RKO (cell line): Measurements from ENCODE around the gene BLMH.

Experiments
- DNase-seq: peaks from one replicate; pipeline ENCODE4 v3.0.0-alpha.2; 2016; ENCODE audit warnings: low spot score

BLMH gene, protein sequence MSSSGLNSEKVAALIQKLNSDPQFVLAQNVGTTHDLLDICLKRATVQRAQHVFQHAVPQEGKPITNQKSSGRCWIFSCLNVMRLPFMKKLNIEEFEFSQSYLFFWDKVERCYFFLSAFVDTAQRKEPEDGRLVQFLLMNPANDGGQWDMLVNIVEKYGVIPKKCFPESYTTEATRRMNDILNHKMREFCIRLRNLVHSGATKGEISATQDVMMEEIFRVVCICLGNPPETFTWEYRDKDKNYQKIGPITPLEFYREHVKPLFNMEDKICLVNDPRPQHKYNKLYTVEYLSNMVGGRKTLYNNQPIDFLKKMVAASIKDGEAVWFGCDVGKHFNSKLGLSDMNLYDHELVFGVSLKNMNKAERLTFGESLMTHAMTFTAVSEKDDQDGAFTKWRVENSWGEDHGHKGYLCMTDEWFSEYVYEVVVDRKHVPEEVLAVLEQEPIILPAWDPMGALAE

DNA sequence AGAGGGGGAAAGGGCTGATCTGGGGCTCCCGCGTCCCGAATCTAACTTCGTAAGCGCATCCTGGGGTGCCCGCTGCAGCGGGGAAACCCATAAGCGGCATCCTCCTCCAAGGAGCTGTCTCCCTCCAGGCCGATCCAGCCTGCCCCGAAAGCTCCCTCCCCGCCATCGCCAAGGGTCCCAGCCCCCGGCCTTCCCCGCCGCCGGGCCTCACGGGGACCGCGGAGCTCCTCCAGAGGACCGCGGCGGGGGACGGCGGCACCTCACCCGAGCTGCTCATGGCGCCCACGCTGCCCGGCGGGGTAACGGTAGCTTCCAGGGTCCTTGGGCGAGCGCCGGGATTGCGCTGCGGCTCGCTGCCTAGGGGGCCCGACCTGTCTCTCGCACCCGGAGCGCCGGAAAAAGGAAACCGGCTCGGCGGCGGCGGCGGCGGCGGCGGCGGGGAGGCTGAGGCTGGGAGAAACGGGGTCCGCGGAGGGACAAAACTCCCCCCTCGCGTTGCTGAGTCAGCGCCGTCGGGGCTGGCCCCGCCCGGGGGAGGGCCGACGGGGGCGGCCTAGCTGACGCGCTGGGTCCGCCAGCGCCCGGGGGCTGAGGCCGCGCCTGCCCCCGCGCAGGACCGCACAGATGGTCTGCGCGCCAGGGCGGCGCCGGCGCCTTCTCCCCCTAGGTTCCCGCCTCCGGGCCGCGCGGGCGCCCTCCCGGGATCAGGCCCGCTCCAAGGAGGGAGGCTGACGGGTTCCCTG is at the start of gene BLMH:
Gene BLMH (minus strand): TSS at position 402 of the 743 bp plus-strand sequence. CDS start 125 bp downstream, at position 277.
- peak; percentile 86 for DNase-seq

DNA sequence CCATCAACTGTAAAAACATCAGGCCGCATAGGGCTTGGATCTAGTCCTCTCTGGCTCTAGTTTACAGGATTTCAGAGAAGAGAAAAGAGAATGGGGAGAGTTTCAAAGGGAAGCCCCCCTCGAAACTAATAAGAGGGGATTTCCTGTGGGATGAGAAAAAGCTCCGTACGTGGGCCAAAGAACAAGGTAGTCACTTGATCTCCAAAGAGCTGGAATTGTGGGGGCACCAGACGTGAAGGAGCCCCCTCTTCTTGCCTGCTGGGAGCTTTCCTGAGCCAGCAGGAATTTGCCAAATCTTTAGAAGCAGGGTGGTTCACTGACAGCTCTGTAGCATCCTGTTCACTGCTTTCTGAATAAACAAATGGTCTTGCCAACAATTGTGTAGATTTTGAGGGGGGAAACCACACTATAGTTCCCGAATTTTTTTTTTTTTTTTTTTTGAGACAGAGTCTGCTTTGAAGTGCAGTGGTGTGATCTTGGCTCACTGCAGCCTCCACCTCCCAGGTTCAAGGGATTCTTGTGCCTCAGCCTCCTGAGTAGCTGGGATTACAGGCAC is 49.1 kb upstream of the BLMH start:
- no peak for DNase-seq

DNA sequence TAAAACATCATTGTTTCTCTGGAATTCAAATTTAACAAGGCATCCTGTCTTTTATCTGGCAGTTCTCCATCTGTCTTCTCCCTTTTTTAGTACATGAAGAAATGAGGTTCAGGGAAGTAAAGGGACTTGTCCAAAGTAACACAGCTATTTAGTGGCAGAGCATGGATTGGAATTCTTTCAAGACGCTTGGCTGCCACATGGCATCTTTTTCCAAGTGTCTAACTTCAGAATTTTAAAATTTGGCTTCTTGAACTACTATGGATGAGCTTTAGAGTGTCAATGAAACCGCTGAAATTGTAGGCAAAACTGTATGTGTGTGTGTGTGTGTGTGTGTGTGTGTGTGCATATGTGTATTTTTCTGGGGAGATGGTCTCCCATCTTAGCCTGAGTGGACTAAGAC is 47.3 kb upstream of the BLMH start:
- DNase-seq, result no peak

DNA sequence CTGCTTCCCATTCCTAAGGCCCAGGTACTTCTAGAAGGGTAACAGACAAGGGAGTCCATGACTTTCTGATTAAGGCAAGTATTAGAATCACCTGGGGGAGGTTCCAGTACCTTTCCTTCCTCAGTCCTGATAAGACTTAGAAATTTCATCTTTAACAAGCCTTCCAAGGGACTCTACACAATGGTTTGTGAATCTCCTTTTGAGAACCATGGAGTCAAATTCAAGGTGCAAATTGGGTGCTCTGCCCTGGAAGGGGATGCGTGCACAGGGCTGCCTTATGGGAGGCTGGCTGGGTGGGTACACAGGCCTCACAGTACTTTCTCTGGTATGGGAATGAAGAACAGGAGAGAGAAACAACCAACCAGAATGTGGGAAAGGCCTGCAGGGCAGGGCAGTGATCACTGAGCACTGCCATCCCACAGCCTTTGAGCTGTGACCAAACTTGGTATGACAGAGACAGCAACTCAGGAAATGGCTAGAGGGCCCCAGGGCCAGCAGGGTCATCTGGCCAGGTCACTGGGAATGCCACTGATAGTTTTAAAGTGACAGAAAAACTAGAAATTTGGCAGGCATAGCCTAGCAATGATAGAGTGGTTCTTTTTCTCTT is 45.8 kb upstream of the BLMH start:
- no peak for DNase-seq

DNA sequence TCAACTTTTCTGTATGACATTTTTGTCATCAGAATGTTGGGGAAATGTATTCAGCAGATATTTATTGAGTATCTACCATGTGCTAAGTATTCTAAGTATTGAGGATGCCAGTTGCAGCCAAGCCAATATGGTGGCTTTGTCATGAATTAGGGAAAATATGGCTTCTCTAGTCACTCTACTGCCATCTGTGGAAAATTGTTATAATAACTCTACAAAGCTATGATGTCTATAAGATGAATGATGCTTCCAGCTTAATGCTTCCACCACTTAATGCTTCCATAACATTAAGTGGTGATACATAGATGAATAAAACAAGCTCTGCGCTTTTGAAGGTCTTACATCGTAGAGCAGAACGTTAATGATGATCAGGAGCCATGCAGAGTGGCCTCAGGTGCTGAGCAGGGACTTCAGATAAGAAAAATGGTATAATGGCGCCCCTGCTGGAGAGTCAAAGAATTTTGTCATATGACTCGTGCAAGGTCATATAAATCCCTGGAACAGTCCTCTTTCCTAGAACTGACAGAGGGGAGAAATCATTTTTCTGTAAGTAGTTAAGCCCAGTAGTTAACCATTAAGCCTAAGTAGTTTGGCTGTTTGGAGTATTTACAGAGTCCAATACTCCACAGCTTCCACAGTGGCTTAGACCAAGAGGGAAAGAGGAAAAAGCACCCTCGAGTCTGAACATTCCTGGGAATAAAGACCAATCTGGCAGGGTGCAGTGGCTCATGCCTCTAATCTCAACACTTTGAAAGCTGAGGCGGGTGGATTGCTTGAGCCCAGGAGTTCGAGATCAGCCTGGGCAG is 44.8 kb upstream of the BLMH start:
- DNase-seq, result peak; percentile 82

DNA sequence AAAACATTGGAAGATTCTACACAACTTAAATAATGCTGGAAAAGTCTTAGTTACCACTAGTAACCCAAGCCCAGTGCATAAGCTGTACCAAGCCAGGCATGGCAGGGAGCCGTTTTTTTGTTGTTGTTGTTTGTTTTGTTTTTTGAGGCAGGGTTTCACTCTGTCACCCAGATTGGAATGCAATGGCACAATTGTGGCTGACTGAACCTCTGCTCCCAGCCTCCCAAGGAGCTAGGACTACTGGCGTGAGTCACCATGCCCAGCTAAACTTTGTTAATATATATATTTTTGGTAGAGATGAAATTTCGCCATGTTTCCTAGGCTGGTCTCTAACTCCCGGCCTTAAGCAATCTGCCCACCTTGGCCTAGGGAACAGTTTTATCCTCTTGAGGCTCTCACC is 42.7 kb upstream of the BLMH start:
- no peak for DNase-seq

DNA sequence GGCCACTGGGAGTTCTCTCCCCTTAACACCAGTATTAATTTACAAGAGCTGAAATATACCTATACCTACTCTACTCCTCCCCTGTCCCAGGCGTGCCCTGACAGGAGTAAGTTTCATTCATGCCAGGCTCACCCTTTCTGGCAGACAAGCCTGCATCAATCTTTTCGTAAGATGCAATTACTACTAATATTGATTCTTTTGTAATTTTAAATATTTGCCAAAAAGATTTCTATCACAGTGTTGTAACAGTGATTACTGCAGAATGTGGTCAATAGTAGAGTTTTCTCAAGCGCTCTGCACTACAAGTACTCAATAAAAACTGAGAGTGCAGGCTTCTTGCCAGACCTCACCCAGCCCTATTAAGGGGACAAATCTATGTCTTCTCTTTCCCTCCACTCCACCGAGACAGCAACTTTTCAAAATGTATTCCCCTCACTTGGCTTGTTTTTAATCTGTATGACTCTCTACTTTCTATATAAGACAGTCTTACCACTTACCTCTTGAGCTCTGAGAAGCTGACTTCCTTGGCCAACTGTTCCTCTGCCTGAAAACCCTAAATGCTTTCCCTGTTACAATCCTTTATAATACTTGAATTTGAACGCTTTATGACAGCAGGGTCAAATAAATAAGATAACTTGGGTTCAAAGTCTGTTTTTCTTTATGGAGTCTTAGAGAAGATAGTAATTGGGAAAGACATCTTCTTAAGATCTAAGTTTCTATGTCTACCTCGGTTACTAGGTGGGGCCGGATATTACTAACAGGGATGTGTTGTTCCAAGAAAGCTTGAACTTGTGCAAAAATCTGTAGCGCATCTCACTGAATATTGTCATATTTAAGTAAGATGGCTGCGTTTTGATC is 42.0 kb upstream of the BLMH start, which contains the start of gene TMIGD1:
Gene TMIGD1 (minus strand): TSS at position 555 of the 858 bp plus-strand sequence. CDS start 1,924 bp downstream, outside the sequence.
- DNase-seq, result no peak

DNA sequence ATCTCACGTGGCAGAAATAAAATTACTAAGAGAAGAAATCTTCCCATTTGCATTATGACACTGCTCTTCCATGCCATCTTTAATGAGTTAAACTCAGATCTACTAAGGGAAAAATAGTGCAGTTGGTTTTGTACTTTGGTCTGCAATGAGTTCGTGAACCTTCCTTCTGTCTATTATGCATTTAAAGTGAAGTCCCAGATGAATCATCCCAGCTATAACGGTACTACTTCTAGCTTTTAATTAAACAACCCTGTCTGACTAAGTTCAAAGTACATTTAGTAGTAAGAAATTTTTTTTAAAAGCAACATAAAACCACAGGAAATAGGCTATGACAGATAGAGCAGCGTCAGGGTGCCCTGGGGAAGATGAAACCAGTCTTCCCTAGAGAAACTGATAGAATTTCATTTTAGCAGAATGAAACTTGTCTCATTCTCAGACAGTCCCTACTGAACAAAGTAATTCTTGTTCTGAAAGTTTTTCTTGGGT is 40.4 kb upstream of the BLMH start:
- peak; percentile 63 for DNase-seq

DNA sequence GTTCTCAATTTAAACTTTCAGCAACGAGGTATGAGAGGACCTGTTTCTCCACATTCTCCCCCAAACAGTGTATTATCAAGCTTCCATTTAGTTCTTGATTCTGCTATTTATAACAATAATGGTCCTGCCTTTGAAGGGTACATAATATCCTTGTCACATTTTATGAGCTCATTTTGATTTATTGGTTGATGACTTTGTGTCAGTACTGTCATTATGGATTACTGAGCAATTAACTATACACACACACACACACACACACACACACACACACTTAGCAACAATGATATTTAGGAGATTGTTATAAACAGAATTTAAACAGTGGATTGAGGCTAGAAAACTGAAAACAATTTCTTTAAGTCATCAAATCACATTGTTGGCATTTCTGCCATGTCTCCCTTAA is 35.1 kb upstream of the BLMH start:
- no peak for DNase-seq

DNA sequence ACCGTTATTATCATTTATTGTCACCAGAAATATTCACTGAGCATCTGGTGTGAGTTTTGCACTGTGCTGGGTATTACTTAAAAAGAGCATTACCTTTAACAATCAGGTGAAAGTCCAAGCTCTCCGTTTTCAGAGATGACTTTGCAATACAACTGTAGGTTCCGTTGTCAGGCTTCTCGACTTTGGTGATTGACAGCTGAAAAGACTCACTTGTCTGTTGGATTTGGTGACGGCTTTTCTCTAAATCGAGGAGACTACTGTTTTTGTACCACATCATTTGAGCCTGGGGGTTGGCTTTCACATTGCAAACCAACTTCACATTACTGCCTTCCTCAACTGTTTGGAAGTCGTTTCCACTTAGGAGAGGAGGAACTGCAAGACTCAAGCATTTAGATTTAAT is 33.0 kb upstream of the BLMH start:
- no peak for DNase-seq

DNA sequence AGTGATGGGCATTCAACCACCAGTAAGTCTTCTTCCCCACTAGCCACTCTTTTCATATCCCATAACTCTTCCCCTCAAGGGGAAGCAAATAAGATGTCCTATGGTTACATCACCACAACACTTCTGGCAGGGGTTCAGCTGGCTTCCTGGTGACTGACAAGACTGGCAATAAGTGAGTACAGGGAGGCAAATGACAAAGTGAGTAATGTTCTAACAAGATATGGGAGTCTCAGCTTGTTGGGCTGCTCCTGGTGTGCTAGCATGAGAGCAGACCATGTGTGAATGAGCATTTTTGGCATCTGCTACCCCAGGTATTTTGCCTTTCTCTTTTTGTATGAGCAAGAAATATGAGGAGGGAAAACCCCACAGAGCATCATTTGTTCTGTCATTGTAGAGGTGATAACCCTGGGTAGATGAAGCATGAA is 32.2 kb upstream of the BLMH start:
- peak; percentile 53 for DNase-seq

DNA sequence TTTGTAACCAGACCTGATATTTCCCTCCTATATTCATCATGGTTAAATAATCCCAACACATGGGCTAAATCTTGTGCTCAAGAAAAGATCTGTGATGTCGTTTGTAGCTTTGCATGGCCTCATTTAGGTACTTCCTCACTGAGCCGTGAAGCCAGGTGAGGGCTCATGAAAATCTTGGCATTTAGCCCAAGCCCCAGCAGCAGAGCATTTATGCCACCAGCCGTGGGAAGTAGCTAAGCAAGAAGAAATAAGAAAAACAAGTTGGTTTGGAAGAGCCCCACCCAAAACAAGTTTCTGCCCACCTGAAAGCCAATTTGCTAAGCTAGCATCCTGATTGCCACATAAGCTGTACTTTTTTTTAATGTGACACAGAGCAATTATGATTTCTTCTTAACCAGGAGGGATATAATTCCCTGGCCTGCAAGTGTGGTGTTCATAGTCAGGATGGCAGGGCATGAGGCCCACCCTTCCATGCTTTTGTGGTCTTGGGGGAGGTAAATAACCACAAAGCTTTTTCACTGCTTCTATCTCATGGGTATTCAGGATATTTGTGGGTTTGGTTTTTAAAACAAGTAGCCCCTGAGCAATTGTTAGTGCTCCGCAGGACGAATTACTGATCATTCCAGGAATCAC is 31.6 kb upstream of the BLMH start:
- no peak for DNase-seq

DNA sequence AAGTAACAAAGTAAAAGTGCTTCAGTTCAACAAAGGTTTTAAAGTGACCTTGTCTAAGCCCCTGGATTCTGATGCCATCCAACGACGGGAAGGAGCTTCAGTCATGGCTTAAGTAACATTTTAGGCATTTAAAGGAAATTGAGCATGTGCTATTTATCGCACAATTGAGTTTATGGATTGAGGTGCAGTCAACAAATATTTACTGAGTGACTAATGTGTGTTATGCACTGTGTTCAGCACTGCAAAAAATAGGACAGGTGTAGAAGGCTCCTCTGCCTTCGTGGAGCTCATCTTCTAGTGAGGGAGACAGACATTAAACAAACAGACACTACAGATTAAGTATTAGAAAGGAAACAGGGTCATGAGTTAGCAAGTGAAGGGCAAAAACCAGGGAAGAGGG is 29.6 kb upstream of the BLMH start:
- no peak for DNase-seq

DNA sequence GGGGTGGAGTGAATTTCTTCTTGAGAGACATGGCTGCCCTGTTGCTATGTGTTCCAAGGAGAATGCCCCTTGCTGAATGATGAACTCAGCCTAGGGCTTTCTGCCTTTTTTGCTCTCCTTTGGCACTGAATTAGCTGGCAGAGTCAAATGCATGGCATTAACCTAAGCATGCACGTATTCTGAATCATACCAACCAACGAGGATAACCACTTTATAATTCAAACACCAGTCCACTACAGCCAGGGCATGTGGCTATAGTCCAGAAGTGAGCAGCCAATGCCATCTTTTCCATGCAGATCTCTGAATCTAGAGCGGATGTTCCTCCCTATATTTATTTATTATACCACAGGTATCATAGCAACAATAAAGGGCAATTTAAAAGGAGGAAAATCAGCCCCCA is 26.4 kb upstream of the BLMH start:
- DNase-seq, result no peak

DNA sequence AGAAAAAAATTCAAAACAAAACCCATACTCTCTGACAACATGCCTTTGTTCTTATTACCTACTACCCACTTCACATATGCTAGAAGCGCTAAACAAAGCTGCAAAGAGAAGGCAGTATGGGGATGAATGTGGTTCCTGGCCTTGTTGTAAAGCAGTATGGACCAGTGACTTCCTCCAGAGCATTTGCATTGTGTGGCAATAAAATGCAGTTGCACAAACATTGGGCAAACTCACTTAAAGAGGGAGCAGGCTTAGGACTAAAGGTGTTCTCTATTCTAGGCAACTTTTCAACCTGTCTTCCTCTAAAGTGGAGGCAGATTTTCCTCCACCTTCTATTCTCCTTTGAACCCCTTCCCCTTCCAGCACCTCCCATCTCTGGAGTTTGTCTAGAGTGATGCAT is 25.0 kb upstream of the BLMH start:
- no peak for DNase-seq

DNA sequence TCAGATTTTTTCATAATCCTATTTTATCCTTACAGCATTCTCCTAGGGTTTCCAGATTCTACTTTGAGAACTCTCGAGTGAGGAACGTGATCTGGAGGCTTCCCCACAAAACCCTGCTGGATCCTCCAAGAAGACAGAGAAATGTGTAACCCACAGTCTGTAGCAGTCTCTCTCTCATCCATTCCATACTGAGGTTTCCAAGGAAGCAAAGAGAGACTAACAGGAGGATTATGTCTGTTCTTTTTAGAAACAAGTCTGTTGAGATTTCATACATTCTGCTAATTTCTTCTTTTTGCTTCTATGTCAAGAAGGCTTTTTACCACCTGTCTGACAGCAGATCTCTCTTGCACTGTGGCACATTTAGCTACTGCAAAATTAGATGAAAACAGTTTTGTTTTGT is 23.4 kb upstream of the BLMH start:
- DNase-seq, result no peak

DNA sequence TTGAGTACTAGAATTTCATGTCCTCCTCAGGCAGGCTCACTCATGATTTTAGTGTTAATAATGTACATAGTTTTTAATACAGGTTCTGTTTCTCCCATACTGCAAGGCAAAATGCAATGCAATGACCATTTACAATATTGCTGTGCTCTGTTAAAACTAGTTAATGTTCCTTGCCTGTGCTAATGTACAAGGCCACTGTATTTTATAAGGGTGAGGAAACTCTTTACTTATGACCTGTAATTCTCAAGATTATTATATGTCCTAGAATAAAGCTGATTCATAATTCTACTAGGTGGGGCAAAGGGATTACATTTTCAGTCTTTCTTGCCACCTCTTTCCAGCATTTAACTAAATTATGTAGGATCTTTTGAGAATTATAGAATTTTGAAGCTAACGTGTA is 22.7 kb upstream of the BLMH start:
- DNase-seq, result no peak

DNA sequence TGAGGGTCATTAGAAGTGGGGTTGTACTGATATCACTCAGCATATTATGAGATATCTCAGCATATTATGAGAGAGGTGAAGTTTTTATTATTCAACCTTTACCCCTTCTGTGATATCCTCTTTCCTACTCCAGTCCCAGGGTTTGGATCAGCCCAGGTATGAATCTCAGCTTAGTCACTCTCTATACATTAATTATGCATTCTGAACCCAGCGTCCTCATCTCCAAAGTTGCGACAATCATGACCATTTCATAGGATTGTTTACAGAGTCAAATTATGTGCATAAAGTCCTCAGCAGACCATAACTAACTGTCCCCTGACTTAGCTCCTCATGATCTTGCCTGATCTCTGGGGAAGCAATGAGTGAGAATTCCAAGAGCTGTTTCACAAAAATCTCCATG is 20.5 kb upstream of the BLMH start:
- DNase-seq, result no peak

DNA sequence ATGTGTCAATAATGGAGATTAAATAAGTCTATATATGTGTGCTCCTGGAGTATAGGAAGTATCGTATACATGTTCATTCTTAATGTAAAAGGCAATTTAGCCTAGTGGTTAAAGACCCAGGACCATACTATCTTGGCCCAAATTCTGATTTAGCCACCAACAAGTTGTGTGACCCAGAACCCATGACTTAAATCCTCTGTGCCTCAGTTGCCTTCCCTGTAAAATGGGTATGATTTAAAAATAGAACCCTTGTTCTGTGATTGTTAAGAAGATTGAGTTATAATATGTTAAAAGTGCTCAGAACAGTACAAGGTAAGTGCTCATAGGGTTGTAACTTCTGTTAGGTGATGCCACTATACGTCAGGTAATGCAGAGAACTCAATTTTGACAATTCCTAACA is 18.8 kb upstream of the BLMH start:
- DNase-seq, result no peak

DNA sequence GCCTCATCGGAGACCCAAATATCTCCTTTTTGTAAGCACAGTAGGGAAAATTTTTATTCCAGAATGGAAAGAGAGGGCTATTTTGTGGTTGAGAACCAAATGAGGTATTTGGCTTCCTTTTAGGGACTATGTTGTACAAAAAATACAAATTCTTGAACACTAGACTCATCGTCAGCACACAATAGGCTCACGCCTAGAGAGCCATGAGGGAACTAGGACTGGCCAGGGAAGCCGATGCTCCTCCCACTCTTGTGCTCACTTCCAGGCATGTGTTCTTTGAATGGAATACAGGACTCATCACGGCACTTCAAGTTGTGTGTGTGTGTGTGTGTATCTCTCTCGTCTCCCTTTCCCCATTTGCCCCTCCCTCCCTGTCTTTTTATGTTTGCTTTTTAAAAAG is 17.8 kb upstream of the BLMH start:
- no peak for DNase-seq
